HL-60 (cell line): ENCODE data around the gene TMEM79.

Experiments used
- CTCF ChIP-seq: IDR thresholded peaks from one replicate; pipeline ENCODE4 v1.5.1; 2011; ENCODE audit warnings: low read length, control low read depth, inconsistent platforms; ENCODE audit not compliant: insufficient read depth
- POLR2AphosphoS5 ChIP-seq: IDR thresholded peaks from 2 replicates; pipeline ENCODE4 v1.6.1; 2012; ENCODE audit warnings: low read depth
- REST ChIP-seq: IDR thresholded peaks from 2 replicates; pipeline ENCODE4 v1.6.1; 2012; ENCODE audit warnings: low read depth; ENCODE audit not compliant: insufficient replicate concordance

- TF ChIP-seq CTCF (no peak), REST (no peak), POLR2AphosphoS5 (no peak)
Measured at GRCh38 chr1:156270314-156270713, 13.8 kb upstream of the TMEM79 start.
